ENCODE data around the gene OPCML.

Gene OPCML

GRCh38 chr11:132605825-132606570, 926.3 kb downstream of the OPCML start:
- no peak overlapping the region for H3K27ac ChIP-seq
- TF ChIP-seq CTCF (conservative IDR thresholded peaks at IDR 0.05), result no peak

GRCh38 chr11:132604431-132604830, 927.9 kb downstream of the OPCML start:
- H3K27ac ChIP-seq, result no peak overlapping the region
- TF ChIP-seq CTCF (conservative IDR thresholded peaks at IDR 0.05), result no peak

- TF ChIP-seq CTCF (conservative IDR thresholded peaks at IDR 0.05), result no peak
- no peak overlapping the region for H3K27ac ChIP-seq
Measured at GRCh38 chr11:132601875-132602274, 930.4 kb downstream of the OPCML start.

GRCh38 chr11:132595711-132596134, 936.6 kb downstream of the OPCML start:
- no peak for TF ChIP-seq CTCF (conservative IDR thresholded peaks at IDR 0.05)
- no peak overlapping the region for H3K27ac ChIP-seq

GRCh38 chr11:132595246-132595645, 937.1 kb downstream of the OPCML start:
- no peak overlapping the region for H3K27ac ChIP-seq
- TF ChIP-seq CTCF (conservative IDR thresholded peaks at IDR 0.05), result no peak

GRCh38 chr11:132590986-132591385, 941.3 kb downstream of the OPCML start:
- TF ChIP-seq CTCF (conservative IDR thresholded peaks at IDR 0.05), result no peak

GRCh38 chr11:132590554-132590953, 941.7 kb downstream of the OPCML start:
- H3K27ac ChIP-seq, result no peak overlapping the region
- no peak for TF ChIP-seq CTCF (conservative IDR thresholded peaks at IDR 0.05)

More at GRCh38 chr11:132590986-132591385, 941.3 kb downstream of the OPCML start:
- H3K27ac ChIP-seq, result no peak overlapping the region

Data from VCaP (cell line).